Stimulated activated CD4-positive, alpha-beta T cell treated with anti-CD3 and anti-CD28 coated beads, TNF-alpha, amount 100 ng/mL, for 4 hours (primary cell): ENCODE measurements around the gene AGO3.

Experiments
- DNase-seq, 3 experiments: peaks; one replicate each; pipeline ENCODE4 v3.0.0-alpha.2; 2020; ENCODE audit warnings: low read depth in 3 of 3

The AGO3 gene

GRCh38 chr1:36096500-36097432 is 165.9 kb downstream of the AGO3 start:
- DNase-seq, result no peak

GRCh38 chr1:36097693-36098585 is 167.0 kb downstream of the AGO3 start:
- no peak for DNase-seq

- no peak for DNase-seq
Observed at GRCh38 chr1:36098650-36099365, 167.9 kb downstream of the AGO3 start.

GRCh38 chr1:36099681-36100341 is 168.9 kb downstream of the AGO3 start:
- peak; percentile 55 to 64 (median 58) for DNase-seq

GRCh38 chr1:36100376-36100775 is 169.5 kb downstream of the AGO3 start:
- no peak for DNase-seq

GRCh38 chr1:36101546-36101945 is 170.6 kb downstream of the AGO3 start:
- no peak for DNase-seq

- DNase-seq, result no peak
Observed at GRCh38 chr1:36106269-36106668, 175.4 kb downstream of the AGO3 start.

GRCh38 chr1:36107394-36107793 is 176.5 kb downstream of the AGO3 start:
- no peak for DNase-seq

GRCh38 chr1:36108314-36108713 is 177.4 kb downstream of the AGO3 start:
- DNase-seq, result no peak

GRCh38 chr1:36109041-36109679 is 178.3 kb downstream of the AGO3 start:
- DNase-seq, result no peak

GRCh38 chr1:36111151-36111550 is 180.2 kb downstream of the AGO3 start:
- no peak for DNase-seq

GRCh38 chr1:36112823-36113222 is 181.9 kb downstream of the AGO3 start:
- DNase-seq, result no peak

GRCh38 chr1:36114371-36114770 is 183.5 kb downstream of the AGO3 start:
- DNase-seq, result no peak

GRCh38 chr1:36115200-36115669 is 184.3 kb downstream of the AGO3 start:
- no peak for DNase-seq

GRCh38 chr1:36115931-36116330 is 185.0 kb downstream of the AGO3 start:
- DNase-seq, result no peak

- DNase-seq, result no peak
Observed at GRCh38 chr1:36116901-36117300, 186.0 kb downstream of the AGO3 start.

- DNase-seq, result no peak
Observed at GRCh38 chr1:36118447-36119204, 187.7 kb downstream of the AGO3 start.

GRCh38 chr1:36119456-36119855 is 188.6 kb downstream of the AGO3 start:
- no peak for DNase-seq
